Activated gamma-delta T cell treated with Interleukin-2 at 50 U/mL for 16 hours (primary cell): ENCODE data around the gene RECK.

Source experiments
- DNase-seq: peaks from one replicate; pipeline ENCODE4 v3.0.0-alpha.2; 2020

RECK gene

GRCh38 chr9:36163049-36163785 lies 126.5 kb downstream of the RECK start:
- DNase-seq: no peak

- DNase-seq: no peak
These were observed 127.1 kb downstream of the RECK start for GRCh38 chr9:36163786-36164170.

GRCh38 chr9:36164372-36164771 lies 127.7 kb downstream of the RECK start:
- DNase-seq: no peak

DNA sequence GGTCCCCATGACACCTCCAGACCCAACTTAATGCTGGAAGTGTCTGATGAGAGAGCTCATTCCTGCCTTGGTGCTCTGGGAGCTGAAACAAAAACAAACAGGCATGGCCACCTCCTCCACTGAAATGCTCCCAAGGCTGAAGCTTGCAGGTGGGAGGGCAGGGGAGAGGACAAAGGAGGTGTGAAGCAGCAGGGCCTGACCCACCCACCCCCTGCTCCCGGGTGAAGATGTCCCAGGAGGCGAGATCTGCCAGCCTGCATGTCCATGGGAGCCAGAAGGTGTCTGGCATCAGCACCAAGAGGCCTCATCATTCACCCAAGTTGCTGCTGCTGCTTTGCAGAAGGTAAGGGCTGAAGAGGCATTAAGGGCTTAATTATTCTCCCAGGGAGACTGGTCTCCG lies 128.3 kb downstream of the RECK start:
- DNase-seq: no peak

GRCh38 chr9:36165826-36166167 lies 129.1 kb downstream of the RECK start:
- DNase-seq: no peak

GRCh38 chr9:36166168-36166927 lies 129.6 kb downstream of the RECK start:
- DNase-seq: peak; percentile 78

GRCh38 chr9:36169166-36169565 lies 132.5 kb downstream of the RECK start, which contains the start of gene CCIN:
TSS of gene CCIN (plus strand) at chr9:36169388. CDS start at chr9:36169503, 115 bp downstream.
- DNase-seq: no peak

DNA sequence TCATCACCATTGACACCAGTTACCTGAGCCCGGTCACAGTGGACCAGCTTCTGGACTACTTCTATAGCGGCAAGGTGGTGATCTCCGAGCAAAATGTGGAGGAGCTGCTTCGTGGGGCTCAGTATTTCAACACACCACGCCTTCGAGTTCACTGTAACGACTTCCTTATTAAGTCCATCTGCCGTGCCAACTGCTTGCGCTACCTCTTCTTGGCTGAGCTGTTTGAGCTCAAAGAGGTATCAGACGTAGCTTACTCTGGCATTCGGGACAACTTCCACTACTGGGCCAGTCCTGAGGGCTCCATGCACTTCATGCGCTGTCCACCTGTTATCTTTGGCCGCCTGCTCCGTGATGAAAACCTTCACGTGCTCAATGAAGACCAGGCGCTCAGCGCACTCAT lies 133.0 kb downstream of the RECK start:
- no peak for DNase-seq

DNA sequence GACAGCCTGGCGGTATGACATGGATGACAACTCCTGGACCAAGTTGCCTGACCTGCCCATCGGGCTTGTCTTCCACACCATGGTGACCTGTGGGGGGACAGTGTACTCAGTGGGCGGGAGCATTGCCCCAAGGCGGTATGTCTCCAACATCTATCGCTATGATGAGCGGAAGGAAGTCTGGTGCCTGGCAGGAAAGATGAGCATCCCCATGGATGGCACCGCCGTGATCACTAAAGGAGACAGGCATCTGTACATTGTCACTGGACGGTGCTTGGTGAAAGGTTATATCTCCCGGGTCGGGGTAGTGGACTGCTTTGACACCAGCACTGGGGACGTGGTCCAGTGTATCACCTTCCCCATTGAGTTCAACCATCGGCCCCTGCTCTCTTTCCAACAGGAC lies 133.8 kb downstream of the RECK start:
- DNase-seq: no peak

GRCh38 chr9:36173861-36174260 lies 137.1 kb downstream of the RECK start:
- DNase-seq: no peak
